Fibroblast of mammary gland (primary cell): ENCODE data around the gene ACACB.

Experiments used
- DNase-seq: peaks from one replicate; pipeline ENCODE4 v3.0.0-alpha.2; 2010; ENCODE audit warnings: low read depth
- H3K4me3 ChIP-seq: 2 replicates; pipeline ENCODE4 v1.5.1; 2011; ENCODE audit warnings: low read depth, mild to moderate bottlenecking, low read length, moderate library complexity; ENCODE audit not compliant: control insufficient read depth
- CTCF ChIP-seq: conservative IDR thresholded peaks from 2 replicates; pipeline ENCODE4 v1.5.1; 2011; ENCODE audit warnings: low read depth, low read length, inconsistent platforms; ENCODE audit not compliant: control insufficient read depth, insufficient read depth

ACACB gene

GRCh38 chr12:109244073-109244472 is 127.7 kb downstream of the ACACB start:
- H3K4me3 ChIP-seq: no peak overlapping the region
- no peak for TF ChIP-seq CTCF

GRCh38 chr12:109246221-109246620 is 129.8 kb downstream of the ACACB start:
- H3K4me3 ChIP-seq: no peak overlapping the region
- TF ChIP-seq CTCF: no peak
- DNase-seq: no peak

More at GRCh38 chr12:109244073-109244472, 127.7 kb downstream of the ACACB start:
- DNase-seq: no peak

- no peak for DNase-seq
- no peak overlapping the region for H3K4me3 ChIP-seq
- no peak for TF ChIP-seq CTCF
These were observed 131.7 kb downstream of the ACACB start for GRCh38 chr12:109247831-109248654.

- TF ChIP-seq CTCF: no peak
These were observed 134.1 kb downstream of the ACACB start for GRCh38 chr12:109250523-109250922.

GRCh38 chr12:109252799-109253198 is 136.4 kb downstream of the ACACB start:
- TF ChIP-seq CTCF: no peak
- no peak overlapping the region for H3K4me3 ChIP-seq
- DNase-seq: no peak

More at GRCh38 chr12:109250523-109250922, 134.1 kb downstream of the ACACB start:
- DNase-seq: no peak
- H3K4me3 ChIP-seq: no peak overlapping the region

GRCh38 chr12:109253913-109254544 is 137.6 kb downstream of the ACACB start:
- no peak overlapping the region for H3K4me3 ChIP-seq
- TF ChIP-seq CTCF: no peak
- DNase-seq: no peak
